HepG2 (cell line): ENCODE results near the gene TMEM253. TPM values are rescaled to one million over a fixed set of nuclear protein-coding genes. Genes with fewer than 3 reads are reported as not detected.
A peak's percentile ranks its signal among the peaks of the same experiment; 100 is the strongest.

ENCODE experiments used
- ATF1 ChIP-seq: IDR thresholded peaks from 2 replicates; pipeline ENCODE4 v1.6.1; 2016; ENCODE audit warnings: mild to moderate bottlenecking, control low read depth
- ATM ChIP-seq: fragments of 450-650 bp; IDR thresholded peaks from 2 replicates; pipeline ENCODE4 v1.7.1; 2017; ENCODE audit warnings: mild to moderate bottlenecking, borderline replicate concordance
- FOSL1 ChIP-seq: sonication (generic); formaldehyde crosslinking; IDR thresholded peaks from 2 replicates; pipeline ENCODE4 v1.9.0; 2021; ENCODE audit warnings: missing genetic modification reagents, borderline replicate concordance
- NR2C2 ChIP-seq: sonication (generic); formaldehyde crosslinking; IDR thresholded peaks from 2 replicates; pipeline ENCODE4 v1.4.0; 2020; ENCODE audit warnings: missing genetic modification reagents, mild to moderate bottlenecking, moderate library complexity, borderline replicate concordance
- POLR2AphosphoS5 ChIP-seq: IDR thresholded peaks from 2 replicates; pipeline ENCODE4 v1.6.1; 2012; ENCODE audit warnings: low read depth, low read length
- SMAD1 ChIP-seq: sonication (generic); formaldehyde crosslinking; IDR thresholded peaks from 2 replicates; pipeline ENCODE4 v1.4.0; 2020; ENCODE audit warnings: missing genetic modification reagents, low read depth, mild to moderate bottlenecking, borderline replicate concordance
- TBX3 ChIP-seq: fragments of 450-650 bp; IDR thresholded peaks from 2 replicates; pipeline ENCODE4 v1.6.1; 2017; ENCODE audit warnings: antibody characterized with exemption, mild to moderate bottlenecking, inconsistent platforms, borderline replicate concordance
- ZIK1 ChIP-seq: sonication (generic); formaldehyde crosslinking; IDR thresholded peaks from 2 replicates; pipeline ENCODE4 v1.5.0; 2020; ENCODE audit warnings: mild to moderate bottlenecking, low read depth, missing genetic modification reagents, borderline replicate concordance
- ZNF34 ChIP-seq: sonication (generic); formaldehyde crosslinking; IDR thresholded peaks from 2 replicates; pipeline ENCODE4 v1.4.0; 2020; ENCODE audit warnings: mild to moderate bottlenecking, missing genetic modification reagents, borderline replicate concordance
- ZNF550 ChIP-seq: sonication (generic); formaldehyde crosslinking; IDR thresholded peaks from 2 replicates; pipeline ENCODE4 v1.4.0; 2020; ENCODE audit warnings: mild to moderate bottlenecking, missing genetic modification reagents, borderline replicate concordance
- ZNF563 ChIP-seq: sonication (generic); formaldehyde crosslinking; IDR thresholded peaks from 2 replicates; pipeline ENCODE4 v1.8.0; 2022; ENCODE audit warnings: mild to moderate bottlenecking, moderate library complexity, missing genetic modification reagents
- ZNF577 ChIP-seq: sonication (generic); formaldehyde crosslinking; IDR thresholded peaks from 2 replicates; pipeline ENCODE4 v1.4.0; 2020; ENCODE audit warnings: mild to moderate bottlenecking, low read depth, missing genetic modification reagents, borderline replicate concordance
- ZNF598 ChIP-seq: sonication (generic); formaldehyde crosslinking; IDR thresholded peaks from 2 replicates; pipeline ENCODE4 v1.5.1; 2020; ENCODE audit warnings: mild to moderate bottlenecking, missing genetic modification reagents, borderline replicate concordance
- polyA plus RNA-seq, 8 experiments: library from polyadenylated mRNA; depleted of rRNA in 3 of 8; stranded (reverse) in 7 of 8; unstranded in 1 of 8; fragments of >200 nt; fragmentation: Illumina TruSeq in 4 of 8; extraction: Trizol in 4 of 8; gene quantifications; 2 replicates each; pipeline versions ENCODE4 v1.2.1 to v1.2.3, GENCODE V29; 2011 to 2016; ENCODE audit warnings: low read depth in 4 of 8, missing spikeins in 1 of 8, mixed read lengths in 1 of 8; ENCODE audit not compliant: insufficient read depth in 1 of 8
- total RNA-seq, 5 experiments: library from RNA; depleted of rRNA; stranded (reverse); fragments of >200 nt; fragmentation: Illumina TruSeq; extraction: Trizol; gene quantifications; 2 replicates each; pipeline ENCODE4 v1.2.3, GENCODE V29; 2016; ENCODE audit warnings: low read depth in 1 of 5
- TF ChIP-seq, protein P1 (sequence below): sonication (generic); formaldehyde crosslinking; IDR thresholded peaks from 2 replicates; pipeline ENCODE4 v1.5.0; 2020; ENCODE audit warnings: mild to moderate bottlenecking, missing genetic modification reagents
- TF ChIP-seq, protein P2 (sequence below): sonication (generic); formaldehyde crosslinking; IDR thresholded peaks from 2 replicates; pipeline ENCODE4 v1.4.0; 2020; ENCODE audit warnings: missing genetic modification reagents
- TF ChIP-seq, protein P3 (sequence below): sonication (generic); formaldehyde crosslinking; IDR thresholded peaks from 2 replicates; pipeline ENCODE4 v1.8.0; 2022; ENCODE audit warnings: mild to moderate bottlenecking, missing genetic modification reagents
- TF ChIP-seq, protein P4 (sequence below): sonication (generic); formaldehyde crosslinking; IDR thresholded peaks from 2 replicates; pipeline ENCODE4 v1.5.0; 2020; ENCODE audit warnings: mild to moderate bottlenecking, missing genetic modification reagents
- TF ChIP-seq, protein P5 (sequence below), 2 experiments: sonication (generic) in 1 of 2; formaldehyde crosslinking in 1 of 2; IDR thresholded peaks; 2 replicates each; pipeline versions ENCODE4 v1.5.1 to v1.6.1; 2011 to 2020; ENCODE audit warnings: borderline replicate concordance in 1 of 2, low read depth in 1 of 2, low read length in 1 of 2, mild to moderate bottlenecking in 1 of 2, missing genetic modification reagents in 1 of 2, moderate library complexity in 1 of 2

Gene TMEM253
- total and polyA plus RNA-seq, 2 of the 13 experiments (the other 11 are each of a cell fraction or from before 2014, with no cell fraction given), result 0.29 to 0.45 TPM

DNA sequence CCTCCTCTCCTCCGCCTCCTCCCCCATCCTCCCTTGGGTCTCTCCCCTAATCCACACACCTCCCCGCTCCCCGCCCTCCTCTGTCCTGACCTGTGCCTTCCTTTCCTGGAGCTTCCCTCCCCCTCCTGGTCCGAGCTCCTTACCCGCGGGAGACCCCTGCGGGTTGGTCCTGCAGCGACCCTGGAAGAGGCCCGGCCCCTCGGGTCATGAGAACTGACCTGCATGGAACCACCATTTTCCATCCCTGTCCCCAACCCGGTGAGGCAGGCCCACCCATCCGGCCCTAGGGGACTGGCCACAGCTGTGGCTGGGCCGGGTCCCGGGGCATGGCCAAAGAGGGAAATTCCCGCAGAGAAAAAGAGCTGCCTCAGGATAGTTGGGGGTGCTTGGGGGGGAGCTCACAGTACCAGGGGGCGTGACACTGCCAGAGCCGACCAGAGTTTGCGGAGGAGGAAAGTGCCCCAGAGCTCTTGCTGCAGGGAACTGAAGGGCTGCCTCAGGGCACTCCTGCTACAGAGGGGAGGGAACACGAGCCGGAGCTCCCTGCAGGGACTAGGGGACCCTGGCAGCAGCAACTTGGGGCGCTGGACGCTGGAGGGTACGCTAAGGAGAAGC lies 30.1 kb upstream of the TMEM253 start (continued):
- TF ChIP-seq, protein P1, sequence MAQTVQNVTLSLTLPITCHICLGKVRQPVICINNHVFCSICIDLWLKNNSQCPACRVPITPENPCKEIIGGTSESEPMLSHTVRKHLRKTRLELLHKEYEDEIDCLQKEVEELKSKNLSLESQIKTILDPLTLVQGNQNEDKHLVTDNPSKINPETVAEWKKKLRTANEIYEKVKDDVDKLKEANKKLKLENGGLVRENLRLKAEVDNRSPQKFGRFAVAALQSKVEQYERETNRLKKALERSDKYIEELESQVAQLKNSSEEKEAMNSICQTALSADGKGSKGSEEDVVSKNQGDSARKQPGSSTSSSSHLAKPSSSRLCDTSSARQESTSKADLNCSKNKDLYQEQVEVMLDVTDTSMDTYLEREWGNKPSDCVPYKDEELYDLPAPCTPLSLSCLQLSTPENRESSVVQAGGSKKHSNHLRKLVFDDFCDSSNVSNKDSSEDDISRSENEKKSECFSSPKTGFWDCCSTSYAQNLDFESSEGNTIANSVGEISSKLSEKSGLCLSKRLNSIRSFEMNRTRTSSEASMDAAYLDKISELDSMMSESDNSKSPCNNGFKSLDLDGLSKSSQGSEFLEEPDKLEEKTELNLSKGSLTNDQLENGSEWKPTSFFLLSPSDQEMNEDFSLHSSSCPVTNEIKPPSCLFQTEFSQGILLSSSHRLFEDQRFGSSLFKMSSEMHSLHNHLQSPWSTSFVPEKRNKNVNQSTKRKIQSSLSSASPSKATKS, result no peak
- TF ChIP-seq SMAD1 (peak; percentile 72; the same call in 1 of the 2 replicates), ATF1 (CRISPR knock-in tag) (no peak), ZNF598 (no peak), NR2C2 (CRISPR knock-in tag) (peak; percentile 51; the same call in 1 of the 2 replicates), POLR2AphosphoS5 (no peak; the same call in 1 of the 2 replicates), ZNF577 (CRISPR knock-in tag) (no peak), ZNF34 (CRISPR knock-in tag) (no peak), ATM (no peak), ZNF563 (CRISPR knock-in tag) (no peak; the same call in 1 of the 2 replicates), FOSL1 (CRISPR knock-in tag) (0 out of 2 replicates have a peak, but pooled peaks have one; percentile 14), ZNF550 (CRISPR knock-in tag) (no peak), TBX3 (no peak), ZIK1 (CRISPR knock-in tag) (no peak; the same call in 1 of the 2 replicates)
- TF ChIP-seq, protein P2, sequence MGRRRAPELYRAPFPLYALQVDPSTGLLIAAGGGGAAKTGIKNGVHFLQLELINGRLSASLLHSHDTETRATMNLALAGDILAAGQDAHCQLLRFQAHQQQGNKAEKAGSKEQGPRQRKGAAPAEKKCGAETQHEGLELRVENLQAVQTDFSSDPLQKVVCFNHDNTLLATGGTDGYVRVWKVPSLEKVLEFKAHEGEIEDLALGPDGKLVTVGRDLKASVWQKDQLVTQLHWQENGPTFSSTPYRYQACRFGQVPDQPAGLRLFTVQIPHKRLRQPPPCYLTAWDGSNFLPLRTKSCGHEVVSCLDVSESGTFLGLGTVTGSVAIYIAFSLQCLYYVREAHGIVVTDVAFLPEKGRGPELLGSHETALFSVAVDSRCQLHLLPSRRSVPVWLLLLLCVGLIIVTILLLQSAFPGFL (CRISPR knock-in tag), result no peak
- TF ChIP-seq, protein P3, sequence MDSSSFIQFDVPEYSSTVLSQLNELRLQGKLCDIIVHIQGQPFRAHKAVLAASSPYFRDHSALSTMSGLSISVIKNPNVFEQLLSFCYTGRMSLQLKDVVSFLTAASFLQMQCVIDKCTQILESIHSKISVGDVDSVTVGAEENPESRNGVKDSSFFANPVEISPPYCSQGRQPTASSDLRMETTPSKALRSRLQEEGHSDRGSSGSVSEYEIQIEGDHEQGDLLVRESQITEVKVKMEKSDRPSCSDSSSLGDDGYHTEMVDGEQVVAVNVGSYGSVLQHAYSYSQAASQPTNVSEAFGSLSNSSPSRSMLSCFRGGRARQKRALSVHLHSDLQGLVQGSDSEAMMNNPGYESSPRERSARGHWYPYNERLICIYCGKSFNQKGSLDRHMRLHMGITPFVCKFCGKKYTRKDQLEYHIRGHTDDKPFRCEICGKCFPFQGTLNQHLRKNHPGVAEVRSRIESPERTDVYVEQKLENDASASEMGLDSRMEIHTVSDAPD, result no peak
- TF ChIP-seq, protein P4, sequence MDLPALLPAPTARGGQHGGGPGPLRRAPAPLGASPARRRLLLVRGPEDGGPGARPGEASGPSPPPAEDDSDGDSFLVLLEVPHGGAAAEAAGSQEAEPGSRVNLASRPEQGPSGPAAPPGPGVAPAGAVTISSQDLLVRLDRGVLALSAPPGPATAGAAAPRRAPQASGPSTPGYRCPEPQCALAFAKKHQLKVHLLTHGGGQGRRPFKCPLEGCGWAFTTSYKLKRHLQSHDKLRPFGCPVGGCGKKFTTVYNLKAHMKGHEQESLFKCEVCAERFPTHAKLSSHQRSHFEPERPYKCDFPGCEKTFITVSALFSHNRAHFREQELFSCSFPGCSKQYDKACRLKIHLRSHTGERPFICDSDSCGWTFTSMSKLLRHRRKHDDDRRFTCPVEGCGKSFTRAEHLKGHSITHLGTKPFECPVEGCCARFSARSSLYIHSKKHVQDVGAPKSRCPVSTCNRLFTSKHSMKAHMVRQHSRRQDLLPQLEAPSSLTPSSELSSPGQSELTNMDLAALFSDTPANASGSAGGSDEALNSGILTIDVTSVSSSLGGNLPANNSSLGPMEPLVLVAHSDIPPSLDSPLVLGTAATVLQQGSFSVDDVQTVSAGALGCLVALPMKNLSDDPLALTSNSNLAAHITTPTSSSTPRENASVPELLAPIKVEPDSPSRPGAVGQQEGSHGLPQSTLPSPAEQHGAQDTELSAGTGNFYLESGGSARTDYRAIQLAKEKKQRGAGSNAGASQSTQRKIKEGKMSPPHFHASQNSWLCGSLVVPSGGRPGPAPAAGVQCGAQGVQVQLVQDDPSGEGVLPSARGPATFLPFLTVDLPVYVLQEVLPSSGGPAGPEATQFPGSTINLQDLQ (CRISPR knock-in tag), result no peak
- TF ChIP-seq, protein P5, sequence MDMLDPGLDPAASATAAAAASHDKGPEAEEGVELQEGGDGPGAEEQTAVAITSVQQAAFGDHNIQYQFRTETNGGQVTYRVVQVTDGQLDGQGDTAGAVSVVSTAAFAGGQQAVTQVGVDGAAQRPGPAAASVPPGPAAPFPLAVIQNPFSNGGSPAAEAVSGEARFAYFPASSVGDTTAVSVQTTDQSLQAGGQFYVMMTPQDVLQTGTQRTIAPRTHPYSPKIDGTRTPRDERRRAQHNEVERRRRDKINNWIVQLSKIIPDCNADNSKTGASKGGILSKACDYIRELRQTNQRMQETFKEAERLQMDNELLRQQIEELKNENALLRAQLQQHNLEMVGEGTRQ (IDR thresholded peaks at IDR 0.05; ENCODE audit: low read depth, low read length), result no peak
- TF ChIP-seq, protein P5 (CRISPR knock-in tag; IDR thresholded peaks at IDR 0.05; ENCODE audit: borderline replicate concordance), result no peak; the same call in 1 of the 2 replicates
